LNCAP (cell line): ENCODE data around the gene MEX3D.

Source experiments
- CTCF ChIP-seq: fragments of 450-650 bp; IDR thresholded peaks from 2 replicates; pipeline ENCODE4 v1.5.1; 2017; ENCODE audit warnings: mild to moderate bottlenecking

MEX3D gene

GRCh38 chr19:1507763-1508506 is 60.2 kb downstream of the MEX3D start:
- no peak for TF ChIP-seq CTCF

GRCh38 chr19:1507192-1507660 is 60.9 kb downstream of the MEX3D start:
- no peak for TF ChIP-seq CTCF

GRCh38 chr19:1505991-1506881 is 61.9 kb downstream of the MEX3D start:
- no peak for TF ChIP-seq CTCF

GRCh38 chr19:1505012-1505411 is 63.1 kb downstream of the MEX3D start:
- TF ChIP-seq CTCF = no peak
